Stimulated activated CD4-positive, alpha-beta T cell treated with anti-CD3 and anti-CD28 coated beads, Interleukin-1b, Interleukin-23, amount 100 ng/mL, for 24 hours (primary cell): ENCODE data around the gene MSMB.

Source experiments
- DNase-seq, 4 experiments: peaks; one replicate each; pipeline ENCODE4 v3.0.0-alpha.2; 2020; ENCODE audit warnings: low read depth in 4 of 4, low spot score in 1 of 4

MSMB gene

GRCh38 chr10:46035923-46036849 lies 9.9 kb downstream of the MSMB start:
- DNase-seq = no peak

GRCh38 chr10:46033602-46034011 lies 12.5 kb downstream of the MSMB start:
- no peak for DNase-seq

- DNase-seq = no peak
These were observed 14.2 kb downstream of the MSMB start for GRCh38 chr10:46031648-46032532.

- peak; percentile 90 to 95 (median 92) for DNase-seq
These were observed 15.8 kb downstream of the MSMB start, which contains the start of gene NCOA4 for GRCh38 chr10:46030091-46030937. Gene NCOA4, minus strand, starts transcription at chr10:46030623. Its CDS starts 13,943 bp downstream, at chr10:46016680.

- DNase-seq = no peak
These were observed 16.5 kb downstream of the MSMB start for GRCh38 chr10:46029461-46030030.

- no peak for DNase-seq
These were observed 17.2 kb downstream of the MSMB start for GRCh38 chr10:46028584-46029460.

- no peak for DNase-seq
These were observed 20.0 kb downstream of the MSMB start for GRCh38 chr10:46026106-46026505.

GRCh38 chr10:46025406-46025805 lies 20.7 kb downstream of the MSMB start:
- DNase-seq = no peak

GRCh38 chr10:46024948-46025347 lies 21.1 kb downstream of the MSMB start:
- no peak for DNase-seq

- DNase-seq = peak; percentile 46 to 76 (median 58)
These were observed 22.9 kb downstream of the MSMB start for GRCh38 chr10:46022978-46023702.

- DNase-seq = no peak
These were observed 25.8 kb downstream of the MSMB start for GRCh38 chr10:46020344-46020657.

GRCh38 chr10:46019569-46020343 lies 26.3 kb downstream of the MSMB start:
- no peak for DNase-seq

- no peak for DNase-seq
These were observed 26.9 kb downstream of the MSMB start for GRCh38 chr10:46019177-46019528.

GRCh38 chr10:46018453-46019176 lies 27.5 kb downstream of the MSMB start:
- no peak for DNase-seq

GRCh38 chr10:46017733-46018132 lies 28.3 kb downstream of the MSMB start:
- no peak for DNase-seq

- DNase-seq = no peak
These were observed 29.3 kb downstream of the MSMB start for GRCh38 chr10:46016811-46017210.

GRCh38 chr10:46016190-46016589 lies 29.9 kb downstream of the MSMB start:
- DNase-seq = no peak
